Melanocyte of skin (primary cell): ENCODE data around the gene ABCA10. TPM values are rescaled to one million over a fixed set of nuclear protein-coding genes. Genes with fewer than 3 reads are reported as not detected.

Experiments used
- small RNA-seq, 2 donors: library from RNA; depleted of rRNA; stranded (forward); fragments of <200 nt; gene quantifications; one replicate each; pipeline ENCODE3, GENCODE V24; 2012
- total RNA-seq, 2 donors: library from RNA; depleted of rRNA; stranded (reverse); fragments of >200 nt; gene quantifications; 2 replicates each; pipeline ENCODE4 v1.2.3, GENCODE V29; 2012

The ABCA10 gene
- 1 to 10 TPM in 1 of 2 donors, under 1 TPM in 1; 0.33 to 1.7 TPM for total RNA-seq

DNA sequence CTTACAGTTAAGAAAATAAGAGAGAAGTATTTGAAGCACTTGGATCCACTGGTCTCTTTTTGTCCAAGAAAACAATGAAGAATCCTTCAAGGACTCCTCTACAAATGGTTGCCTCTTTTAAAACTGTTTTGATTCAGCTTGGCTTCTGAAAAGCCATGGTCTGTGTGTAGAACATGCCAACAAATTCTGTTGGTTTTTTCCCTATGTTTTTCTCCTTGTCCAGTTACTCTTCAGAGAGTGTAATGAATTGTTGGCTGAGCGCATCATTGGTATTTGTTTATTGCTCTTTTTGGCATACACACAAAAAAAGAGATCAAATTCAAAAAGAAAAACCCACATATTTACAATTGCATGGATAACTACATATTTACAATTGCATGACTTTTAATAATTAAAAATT, at the start of gene ABCA10:
Gene ABCA10, minus strand, starts transcription at position 249 of the 400 bp plus-strand sequence. CDS start 3,466 bp downstream, outside the sequence.

DNA sequence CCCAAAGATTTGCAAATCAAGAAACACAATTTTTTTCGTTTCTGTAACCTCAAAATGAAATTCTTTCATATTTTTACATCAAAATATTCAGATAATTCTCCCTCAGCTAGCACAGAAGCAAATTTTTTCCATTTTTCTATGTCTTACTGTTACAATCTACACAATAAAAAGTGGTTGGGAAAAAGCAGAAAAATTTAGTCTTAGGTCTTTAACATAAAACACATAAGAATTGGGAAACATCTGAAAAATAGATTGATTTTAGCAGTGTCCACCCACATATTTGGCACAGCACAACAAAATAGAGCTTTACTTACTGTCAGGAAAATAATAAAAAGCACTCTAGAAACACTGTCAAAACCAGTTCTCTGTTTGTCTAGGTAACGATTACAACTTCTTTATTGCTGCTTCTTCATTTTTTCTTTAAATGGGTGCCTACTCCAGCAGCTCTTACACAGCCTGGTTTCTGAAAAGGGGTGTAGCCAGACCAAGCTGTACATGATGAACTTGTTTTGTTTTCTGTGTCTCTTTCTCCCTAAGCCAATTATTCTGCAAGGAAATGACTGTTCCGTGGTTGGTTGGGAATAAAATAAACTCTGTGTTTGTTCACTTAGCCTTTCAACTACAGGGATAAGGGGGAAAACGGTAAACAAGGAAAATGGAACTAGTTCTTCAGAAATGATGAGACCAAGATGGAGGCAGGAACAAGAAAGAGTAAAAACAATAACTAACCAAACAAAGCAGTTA, 87.0 kb downstream of the ABCA10 start, which contains the start of gene ABCA6:
Gene ABCA6, minus strand, starts transcription at position 465 of the 744 bp plus-strand sequence. CDS start 1,192 bp downstream, outside the sequence.

Small RNAs within 50 kb of the gene (small RNA-seq; reads per million reads assigned to genes)
- 0 reads per million in 2 donors for gene MIR4524B

Other genes starting within 250 kb of the ABCA10 start
- 1 to 10 TPM in 1 of 2 donors, under 1 TPM in 1; under 0.01 to 2.4 TPM for gene ABCA9, start 167.9 kb downstream of the ABCA10 start, total RNA-seq
- gene ABCA6, start 86.9 kb downstream of the ABCA10 start, total RNA-seq = 1 to 10 TPM in 1 of 2 donors, under 1 TPM in 1; 0.33 to 4.5 TPM
- 10 to 100 TPM; 11.7 to 28.2 TPM for gene ABCA5, start 98.3 kb upstream of the ABCA10 start, total RNA-seq
- 1 to 10 TPM; 3.4 to 5.0 TPM for gene MAP2K6, start 185.9 kb upstream of the ABCA10 start, total RNA-seq